Measurements from ENCODE around the gene COPG1.

COPG1 gene

DNA sequence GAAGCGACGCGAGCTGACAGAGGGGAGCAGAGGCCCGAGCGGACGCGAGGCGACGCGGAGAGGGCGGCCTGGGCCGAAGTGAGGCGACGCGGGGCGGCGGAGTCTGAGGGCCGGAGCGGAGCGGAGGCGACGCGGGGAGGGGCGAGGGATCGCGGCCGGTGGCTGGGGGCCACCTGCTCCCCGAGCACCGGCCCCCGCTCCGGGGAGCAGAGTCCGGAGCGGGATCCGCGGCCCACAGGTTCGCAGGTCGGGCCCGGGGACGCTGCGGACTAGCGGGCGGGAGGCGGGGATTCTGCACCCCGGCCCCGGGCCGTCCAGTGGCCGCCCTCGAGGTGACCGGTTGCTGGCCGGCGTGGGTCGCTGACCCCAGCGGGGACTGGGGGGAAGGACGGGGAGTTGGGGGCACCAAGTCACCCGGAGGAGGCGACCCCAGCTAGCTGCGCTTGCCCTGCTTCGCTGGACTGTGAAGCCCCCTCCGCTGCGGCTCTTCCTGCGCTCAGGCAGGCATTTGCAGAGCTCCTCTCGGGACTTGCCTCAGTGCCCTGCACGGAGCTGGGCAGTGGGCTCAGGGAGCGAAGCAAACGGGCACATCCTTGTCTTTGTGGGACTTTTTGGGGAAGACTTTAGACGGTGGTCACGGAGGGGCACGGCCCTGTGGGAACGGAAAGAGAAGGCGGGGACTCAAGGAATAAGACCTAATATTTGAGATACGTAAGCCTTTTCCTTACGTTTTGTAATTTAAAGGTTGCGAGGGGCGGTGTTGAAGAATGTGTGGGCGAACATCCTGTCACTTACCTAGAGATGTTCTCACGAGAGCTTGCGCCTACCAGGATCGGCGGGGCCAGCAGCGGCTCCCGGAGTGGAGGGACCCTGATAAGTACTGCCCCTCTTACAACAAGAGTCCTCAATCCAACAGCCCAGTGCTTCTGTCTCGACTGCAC is 29.8 kb downstream of the COPG1 start:
- Histone ChIP-seq H3K4me1 (ENCODE audit: insufficient read depth, low read length) (peaks cover 5% of the 10 kb centered on the region; the same call in 1 of the 2 replicates), H3K9me3 (ENCODE audit: control insufficient read depth, insufficient read depth, low read length) (no peaks in the 10 kb centered on the region), H3K36me3 (ENCODE audit: insufficient read depth, low read length) (peaks cover 16% of the 10 kb centered on the region), H3K9ac (ENCODE audit: low read depth, low read length) (peak overlapping the region; percentile 62)

DNA sequence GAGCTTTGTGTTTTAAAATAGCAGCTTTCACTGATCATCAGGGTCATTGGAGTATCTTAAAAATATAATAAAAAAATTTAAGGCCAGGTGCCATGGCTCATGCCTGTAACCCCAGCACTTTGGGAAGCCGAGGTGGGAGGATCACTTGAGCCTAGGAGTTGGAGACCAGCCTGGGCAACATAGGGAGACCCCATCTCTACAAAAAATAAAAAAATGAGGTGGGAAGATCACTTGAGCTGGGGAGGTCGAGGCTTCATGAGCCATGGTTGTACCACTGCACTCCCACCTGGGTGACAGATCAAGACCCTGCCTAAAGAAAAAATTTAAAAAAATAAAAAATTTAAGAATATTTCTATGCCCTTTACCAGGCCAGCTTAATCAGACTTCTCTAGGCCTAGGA is 30.8 kb downstream of the COPG1 start:
- peaks cover 10% of the 10 kb centered on the region for H3K36me3 ChIP-seq (ENCODE audit: insufficient read depth, low read length)

DNA sequence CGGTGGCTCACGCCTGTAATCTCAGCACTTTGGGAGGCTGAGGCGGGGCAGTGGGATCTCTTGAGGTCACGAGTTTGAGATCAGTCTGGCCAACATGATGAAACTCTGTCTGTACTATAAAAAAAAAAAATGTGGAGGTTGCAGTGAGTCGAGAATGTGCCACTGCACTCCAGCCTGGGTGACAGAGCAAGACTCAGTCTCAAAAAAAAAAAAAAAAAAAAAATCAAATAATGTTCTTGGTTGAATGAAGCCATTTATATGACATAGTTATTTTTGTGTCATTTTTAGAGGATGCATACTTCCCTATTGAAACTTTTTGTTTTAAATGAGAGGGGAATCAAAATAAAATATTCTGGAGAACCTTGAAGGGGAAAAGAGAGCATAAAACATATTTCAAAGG is 32.3 kb downstream of the COPG1 start:
- H3K4me1 ChIP-seq (ENCODE audit: insufficient read depth, low read length): peaks cover 5% of the 10 kb centered on the region; the same call in 1 of the 2 replicates
- peaks cover 5% of the 10 kb centered on the region; the same call in 1 of the 2 replicates for H3K36me3 ChIP-seq (ENCODE audit: insufficient read depth, low read length)
- H3K9ac ChIP-seq (ENCODE audit: low read depth, low read length): no peak overlapping the region
- no peaks in the 10 kb centered on the region for H3K9me3 ChIP-seq (ENCODE audit: control insufficient read depth, insufficient read depth, low read length)

More for the DNA sequence above, 30.8 kb downstream of the COPG1 start:
- Histone ChIP-seq H3K9me3 (ENCODE audit: control insufficient read depth, insufficient read depth, low read length) (no peaks in the 10 kb centered on the region), H3K9ac (ENCODE audit: low read depth, low read length) (peak overlapping the region; percentile 62), H3K4me1 (ENCODE audit: insufficient read depth, low read length) (peaks cover 5% of the 10 kb centered on the region; the same call in 1 of the 2 replicates)

DNA sequence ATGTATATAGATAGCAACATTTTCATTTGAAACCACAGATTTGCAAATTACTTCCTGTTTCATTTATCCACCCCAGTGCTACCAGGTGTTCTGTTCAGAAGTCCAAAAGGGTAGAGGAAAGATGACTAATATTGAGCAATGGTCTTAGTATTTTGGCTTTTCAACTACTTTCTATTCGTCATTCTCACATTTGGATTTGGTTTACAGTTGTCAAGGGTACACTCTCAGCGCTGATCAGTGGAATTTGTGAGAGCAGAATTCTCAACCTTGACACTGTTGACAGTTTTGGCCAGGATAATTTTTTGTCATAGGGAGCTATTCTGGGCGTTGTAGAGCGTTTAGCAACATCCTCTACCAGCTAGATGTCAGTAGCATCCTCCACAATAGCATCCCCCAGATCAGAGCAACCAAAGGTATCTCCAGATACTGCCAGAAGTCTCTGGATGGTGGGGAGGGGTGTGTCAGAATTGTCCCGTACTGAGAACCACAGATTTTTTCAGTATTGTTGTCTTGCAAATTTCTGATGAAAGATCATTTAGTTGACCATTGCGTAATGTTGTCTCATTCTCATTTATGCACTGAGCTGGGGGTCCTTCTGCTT is 33.4 kb downstream of the COPG1 start:
- H3K9me3 ChIP-seq (ENCODE audit: control insufficient read depth, insufficient read depth, low read length): no peaks in the 10 kb centered on the region
- H3K4me1 ChIP-seq (ENCODE audit: insufficient read depth, low read length): no peaks in the 10 kb centered on the region
- H3K36me3 ChIP-seq (ENCODE audit: insufficient read depth, low read length): no peaks in the 10 kb centered on the region
- H3K9ac ChIP-seq (ENCODE audit: low read depth, low read length): no peak overlapping the region

DNA sequence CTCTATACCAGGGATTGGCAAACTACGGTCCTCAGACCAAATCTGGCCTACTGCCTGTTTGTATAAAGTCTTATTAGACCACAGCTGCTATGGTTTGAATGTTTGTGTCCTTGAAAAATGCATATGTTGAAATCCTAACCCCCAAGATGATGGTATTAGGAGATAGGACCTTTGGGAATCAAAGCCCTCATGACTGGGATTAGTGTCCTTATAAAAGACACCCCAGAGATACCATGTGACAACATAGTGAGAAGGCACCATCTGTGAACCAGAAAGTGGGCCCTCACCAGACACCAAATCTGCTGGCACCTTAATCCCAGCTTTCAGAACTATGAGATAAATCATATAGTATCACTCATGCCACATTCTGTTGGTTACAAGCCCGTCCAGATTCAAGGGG is 36.7 kb downstream of the COPG1 start:
- Histone ChIP-seq H3K9me3 (ENCODE audit: control insufficient read depth, insufficient read depth, low read length) (no peaks in the 10 kb centered on the region), H3K9ac (ENCODE audit: low read depth, low read length) (no peak overlapping the region), H3K36me3 (ENCODE audit: insufficient read depth, low read length) (peaks cover 5% of the 10 kb centered on the region; the same call in 1 of the 2 replicates), H3K4me1 (ENCODE audit: insufficient read depth, low read length) (no peaks in the 10 kb centered on the region)

DNA sequence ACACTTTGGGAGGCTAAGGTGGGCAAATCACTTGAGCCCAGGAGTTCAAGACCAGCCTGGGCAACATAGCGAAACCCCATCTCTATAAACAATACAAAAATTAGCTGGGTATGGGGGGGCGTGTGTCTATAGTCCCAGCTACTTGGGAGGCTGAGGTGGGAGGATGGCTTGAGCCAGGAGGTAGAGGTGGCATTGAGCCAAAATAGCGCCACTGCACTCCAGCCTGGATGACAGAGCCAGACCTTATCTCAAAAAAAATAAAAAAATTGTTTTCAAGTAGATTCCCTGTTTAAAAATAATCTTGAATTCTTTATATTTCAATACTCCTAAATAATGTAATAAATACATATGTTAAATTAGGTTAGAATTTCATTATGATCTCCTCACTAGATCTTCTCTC is 39.0 kb downstream of the COPG1 start:
- Histone ChIP-seq H3K4me1 (ENCODE audit: insufficient read depth, low read length) (no peaks in the 10 kb centered on the region), H3K36me3 (ENCODE audit: insufficient read depth, low read length) (peaks cover 5% of the 10 kb centered on the region; the same call in 1 of the 2 replicates), H3K9me3 (ENCODE audit: control insufficient read depth, insufficient read depth, low read length) (no peaks in the 10 kb centered on the region), H3K9ac (ENCODE audit: low read depth, low read length) (no peak overlapping the region)

DNA sequence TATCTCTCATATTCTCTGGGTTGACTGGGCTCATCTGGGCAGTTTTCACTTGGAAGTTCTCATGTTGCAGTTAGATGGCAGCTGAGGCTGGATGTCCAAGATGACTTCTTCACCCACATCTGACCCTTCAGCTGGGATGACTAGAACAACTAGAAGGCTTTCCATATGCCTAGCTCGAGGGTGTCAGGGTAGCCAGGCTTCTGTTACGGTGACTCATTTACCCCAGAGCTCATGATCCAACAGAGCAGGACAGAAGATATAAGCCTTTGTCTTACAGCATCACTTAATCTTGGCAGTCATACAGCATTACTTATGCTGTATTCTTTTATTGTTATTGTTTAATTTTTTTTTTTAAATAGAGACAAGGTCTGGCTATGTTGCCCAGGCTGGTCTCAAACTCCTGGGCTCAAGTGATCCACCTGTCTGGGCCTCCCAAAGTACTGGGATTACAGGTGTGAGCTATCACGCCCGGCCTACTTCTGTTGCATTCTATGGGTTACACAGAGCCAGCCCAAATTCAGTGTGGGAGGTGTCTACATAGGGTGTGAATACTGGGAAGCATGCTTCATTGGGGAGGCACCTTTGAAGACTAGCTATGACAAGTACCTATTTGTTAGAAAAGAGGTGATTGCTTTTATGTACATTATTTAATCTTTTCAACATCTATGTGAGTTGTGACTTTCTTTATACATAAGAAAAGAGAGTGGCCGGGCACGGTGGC is 40.0 kb downstream of the COPG1 start:
- H3K9me3 ChIP-seq (ENCODE audit: control insufficient read depth, insufficient read depth, low read length): no peaks in the 10 kb centered on the region
- H3K4me1 ChIP-seq (ENCODE audit: insufficient read depth, low read length): no peaks in the 10 kb centered on the region
- H3K36me3 ChIP-seq (ENCODE audit: insufficient read depth, low read length): peaks cover 5% of the 10 kb centered on the region; the same call in 1 of the 2 replicates
- H3K9ac ChIP-seq (ENCODE audit: low read depth, low read length): no peak overlapping the region

DNA sequence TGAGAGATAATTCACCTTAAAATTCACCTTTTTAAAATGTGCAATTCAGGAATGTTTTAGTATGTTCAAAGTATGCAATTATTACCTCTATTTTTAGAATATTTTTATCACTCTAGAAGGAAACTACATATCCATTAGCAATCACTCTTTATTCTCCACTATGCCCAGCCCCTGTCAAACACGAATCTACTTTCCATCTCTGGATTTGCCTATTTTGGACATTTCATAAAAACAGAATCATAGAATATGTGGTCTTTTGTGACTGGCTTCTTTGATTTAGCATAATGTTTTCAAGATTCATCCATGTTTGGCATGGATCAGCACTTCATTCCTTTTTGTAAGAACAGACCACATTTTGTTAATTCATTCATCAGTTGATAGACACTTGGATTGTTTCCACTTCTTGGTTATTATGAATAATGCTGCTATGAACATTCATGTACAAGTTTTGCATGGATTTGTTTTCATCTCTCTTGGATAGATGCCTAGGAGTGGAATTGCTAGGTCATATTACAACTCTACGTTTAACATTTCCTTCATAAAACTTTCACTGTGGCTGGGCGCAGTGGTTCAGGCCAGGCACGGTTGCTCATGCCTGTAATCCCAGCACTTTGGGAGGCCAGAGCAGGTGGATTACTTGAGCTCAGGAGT is 42.0 kb downstream of the COPG1 start:
- H3K36me3 ChIP-seq (ENCODE audit: insufficient read depth, low read length): peaks cover 5% of the 10 kb centered on the region; the same call in 1 of the 2 replicates
- H3K9ac ChIP-seq (ENCODE audit: low read depth, low read length): no peak overlapping the region
- no peaks in the 10 kb centered on the region for H3K4me1 ChIP-seq (ENCODE audit: insufficient read depth, low read length)
- no peaks in the 10 kb centered on the region for H3K9me3 ChIP-seq (ENCODE audit: control insufficient read depth, insufficient read depth, low read length)

DNA sequence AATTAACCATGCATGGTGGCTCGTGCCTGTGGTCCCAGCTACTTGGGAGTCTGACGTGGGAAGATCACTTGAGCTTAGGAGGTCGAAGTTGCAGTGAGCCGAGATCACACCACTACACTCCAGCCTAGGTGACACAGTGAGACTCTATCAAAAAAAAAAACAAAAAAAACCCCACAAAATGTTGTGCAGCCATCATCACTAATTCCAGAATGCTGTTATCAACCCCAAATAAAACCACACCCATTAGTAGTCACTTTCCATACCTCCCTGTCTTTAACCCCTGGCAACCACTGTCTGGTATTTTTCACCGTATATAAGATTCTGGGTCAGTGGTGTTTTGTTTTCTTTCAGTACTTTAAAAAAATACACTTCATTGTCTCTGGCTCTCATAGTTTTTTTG is 45.9 kb downstream of the COPG1 start:
- H3K9ac ChIP-seq (ENCODE audit: low read depth, low read length): no peak overlapping the region
- H3K9me3 ChIP-seq (ENCODE audit: control insufficient read depth, insufficient read depth, low read length): no peaks in the 10 kb centered on the region
- peaks cover 4% of the 10 kb centered on the region for H3K36me3 ChIP-seq (ENCODE audit: insufficient read depth, low read length)
- H3K4me1 ChIP-seq (ENCODE audit: insufficient read depth, low read length): no peaks in the 10 kb centered on the region

DNA sequence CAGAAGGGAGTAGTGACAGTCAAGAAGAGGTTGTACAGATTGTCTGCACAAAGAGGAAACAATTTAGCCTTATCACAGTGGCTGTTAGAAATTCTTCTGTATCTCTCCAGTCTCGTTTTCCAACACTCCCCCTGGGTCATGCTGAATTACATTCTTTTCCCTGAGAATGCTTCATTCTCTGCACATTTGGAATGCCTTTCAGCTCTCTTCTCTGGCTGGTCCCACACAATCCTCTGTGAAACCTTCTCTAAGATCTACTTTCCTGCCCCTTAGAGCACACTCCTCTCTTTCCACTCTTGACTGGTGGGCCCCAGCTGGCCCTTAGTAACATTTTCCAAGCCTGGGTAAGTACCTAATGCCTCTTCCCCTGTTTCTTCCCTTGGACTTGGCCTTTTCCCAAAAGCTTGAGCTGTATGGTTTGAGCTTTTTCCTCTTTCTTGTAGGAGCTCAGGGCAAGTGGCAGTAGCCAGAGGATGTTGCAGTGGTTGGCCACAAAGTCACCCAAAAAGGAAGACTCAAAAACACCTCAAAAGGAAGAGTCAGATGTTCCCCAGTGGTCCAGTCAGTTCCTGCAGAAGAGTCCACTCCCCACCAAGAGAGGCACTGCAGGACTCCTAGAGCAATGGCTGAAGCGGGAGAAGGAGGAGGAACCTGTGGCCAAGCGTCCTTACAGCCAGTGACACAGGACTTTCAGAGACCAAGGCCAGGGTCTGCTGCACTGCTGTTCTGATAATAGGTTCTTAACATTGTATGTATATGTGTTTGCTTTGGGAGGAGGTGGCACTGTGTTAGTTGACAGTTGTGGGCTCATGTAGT is 54.9 kb downstream of the COPG1 start:
- H3K9ac ChIP-seq (ENCODE audit: low read depth, low read length): no peak overlapping the region
- H3K36me3 ChIP-seq (ENCODE audit: insufficient read depth, low read length): peaks cover 9% of the 10 kb centered on the region; the same call in 1 of the 2 replicates
- H3K9me3 ChIP-seq (ENCODE audit: control insufficient read depth, insufficient read depth, low read length): no peaks in the 10 kb centered on the region
- peaks cover 16% of the 10 kb centered on the region for H3K4me1 ChIP-seq (ENCODE audit: insufficient read depth, low read length)

DNA sequence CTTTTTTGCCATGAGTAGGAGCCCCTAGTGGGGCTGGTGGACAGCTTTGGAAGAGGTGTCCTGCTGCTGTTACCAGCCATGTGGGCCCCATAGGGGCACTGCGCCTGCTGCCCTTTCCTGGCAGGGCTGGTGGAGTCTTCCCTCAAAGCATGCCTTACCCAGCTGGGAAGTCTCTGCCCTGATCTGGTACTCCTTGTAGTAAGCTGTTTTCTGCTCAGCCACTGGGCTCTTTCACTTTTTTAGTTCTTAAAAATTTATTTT is 55.5 kb downstream of the COPG1 start:
- Histone ChIP-seq H3K9ac (ENCODE audit: low read depth, low read length) (no peak overlapping the region; the same call in 1 of the 2 replicates), H3K36me3 (ENCODE audit: insufficient read depth, low read length) (peaks cover 9% of the 10 kb centered on the region; the same call in 1 of the 2 replicates), H3K4me1 (ENCODE audit: insufficient read depth, low read length) (peaks cover 19% of the 10 kb centered on the region), H3K9me3 (ENCODE audit: control insufficient read depth, insufficient read depth, low read length) (no peaks in the 10 kb centered on the region)

DNA sequence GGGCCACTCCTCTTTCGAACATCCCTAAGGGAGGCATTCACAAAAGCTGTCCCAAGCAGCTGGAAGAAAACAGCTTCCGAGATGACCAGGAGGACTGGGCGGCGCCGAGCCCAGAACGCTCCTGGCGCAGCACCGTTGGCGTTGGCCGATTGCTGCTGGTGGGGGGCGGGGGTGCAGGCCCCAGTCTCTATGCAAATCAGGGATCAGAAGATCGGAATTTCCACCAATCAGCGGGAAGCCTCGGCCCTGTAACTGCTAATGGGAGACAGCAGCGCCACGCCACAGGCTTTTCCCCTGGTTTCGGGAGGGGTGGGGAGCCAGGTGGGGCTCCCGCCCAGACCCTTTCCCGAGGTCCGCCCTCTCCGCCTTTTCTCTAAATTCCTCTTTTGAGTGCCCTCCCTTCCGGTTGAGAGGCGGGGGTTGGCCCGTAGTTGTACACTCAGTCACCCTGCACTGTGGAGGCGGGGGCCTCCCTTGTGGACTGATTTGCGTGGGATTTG is 56.2 kb downstream of the COPG1 start:
- Histone ChIP-seq H3K36me3 (ENCODE audit: insufficient read depth, low read length) (peaks cover 9% of the 10 kb centered on the region; the same call in 1 of the 2 replicates), H3K4me1 (ENCODE audit: insufficient read depth, low read length) (peaks cover 24% of the 10 kb centered on the region), H3K9me3 (ENCODE audit: control insufficient read depth, insufficient read depth, low read length) (no peaks in the 10 kb centered on the region), H3K9ac (ENCODE audit: low read depth, low read length) (peak overlapping the region; percentile 22; the same call in 1 of the 2 replicates)

DNA sequence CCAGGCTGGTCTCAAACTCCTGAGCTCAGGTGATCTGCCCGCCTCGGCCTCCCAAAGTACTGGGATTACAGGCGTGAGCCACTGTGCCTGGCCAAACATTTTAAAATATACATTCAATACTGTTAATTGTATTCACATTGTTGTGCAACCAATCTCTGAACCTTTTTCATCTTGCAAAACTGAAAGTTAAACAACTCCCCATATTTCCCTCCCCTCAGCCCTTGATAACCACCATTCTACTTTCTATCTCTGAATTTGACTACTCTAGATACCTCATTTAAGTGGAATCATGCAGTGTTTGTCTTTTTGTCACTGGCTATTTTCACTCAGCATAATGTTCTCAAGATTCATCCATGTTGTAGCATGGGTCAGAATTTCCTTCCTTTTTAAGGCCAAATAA is 59.2 kb downstream of the COPG1 start:
- H3K9ac ChIP-seq (ENCODE audit: low read depth, low read length): no peak overlapping the region
- H3K4me1 ChIP-seq (ENCODE audit: insufficient read depth, low read length): peaks cover 24% of the 10 kb centered on the region
- H3K9me3 ChIP-seq (ENCODE audit: control insufficient read depth, insufficient read depth, low read length): no peaks in the 10 kb centered on the region
- H3K36me3 ChIP-seq (ENCODE audit: insufficient read depth, low read length): no peaks in the 10 kb centered on the region; the same call in 1 of the 2 replicates

Data from ES-I3 (cell line).